Islet of Langerhans (tissue), 1 donor: ENCODE measurements around the gene PXYLP1.

ENCODE experiments used
- FAIRE-seq: peaks from one replicate; lab custom pipeline; 2011; peaks lifted over from hg19 to GRCh38; lab: Jason Lieb, UNC

Gene PXYLP1

DNA sequence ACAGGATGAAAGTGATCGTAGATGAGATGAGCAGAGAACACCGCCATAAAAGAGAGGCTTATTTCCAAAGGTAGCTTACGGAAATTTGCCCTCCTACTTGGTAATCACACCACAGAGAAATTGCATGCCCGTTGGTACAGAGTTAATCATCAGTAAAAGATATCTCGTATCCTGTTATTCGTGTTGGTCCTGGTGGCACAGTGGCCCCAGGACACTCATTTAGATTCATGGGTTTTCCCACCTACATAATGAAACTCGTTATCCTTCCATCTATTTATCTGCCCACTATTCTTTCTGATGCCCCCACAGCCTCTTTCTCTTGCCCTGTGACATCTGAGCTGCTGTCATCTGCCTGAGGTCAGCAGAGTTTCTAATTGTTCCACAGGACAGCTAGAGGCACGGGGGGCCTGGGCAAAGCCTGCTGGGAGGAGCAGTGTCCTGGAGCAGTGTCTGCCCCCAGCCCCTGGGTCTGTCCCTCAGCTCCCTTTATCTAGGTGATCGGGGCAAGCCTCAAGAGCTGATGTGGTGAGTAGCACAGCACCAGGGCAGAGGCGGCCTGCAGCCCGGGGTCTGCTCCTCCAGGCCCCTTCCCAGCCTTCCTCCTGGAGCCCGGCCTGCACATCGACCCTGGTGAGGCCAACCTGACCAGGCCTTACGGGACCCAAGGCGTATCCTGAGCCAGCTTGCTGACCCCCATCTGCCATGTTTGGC lies 42.2 kb downstream of the PXYLP1 start:
- no peak for FAIRE-seq

DNA sequence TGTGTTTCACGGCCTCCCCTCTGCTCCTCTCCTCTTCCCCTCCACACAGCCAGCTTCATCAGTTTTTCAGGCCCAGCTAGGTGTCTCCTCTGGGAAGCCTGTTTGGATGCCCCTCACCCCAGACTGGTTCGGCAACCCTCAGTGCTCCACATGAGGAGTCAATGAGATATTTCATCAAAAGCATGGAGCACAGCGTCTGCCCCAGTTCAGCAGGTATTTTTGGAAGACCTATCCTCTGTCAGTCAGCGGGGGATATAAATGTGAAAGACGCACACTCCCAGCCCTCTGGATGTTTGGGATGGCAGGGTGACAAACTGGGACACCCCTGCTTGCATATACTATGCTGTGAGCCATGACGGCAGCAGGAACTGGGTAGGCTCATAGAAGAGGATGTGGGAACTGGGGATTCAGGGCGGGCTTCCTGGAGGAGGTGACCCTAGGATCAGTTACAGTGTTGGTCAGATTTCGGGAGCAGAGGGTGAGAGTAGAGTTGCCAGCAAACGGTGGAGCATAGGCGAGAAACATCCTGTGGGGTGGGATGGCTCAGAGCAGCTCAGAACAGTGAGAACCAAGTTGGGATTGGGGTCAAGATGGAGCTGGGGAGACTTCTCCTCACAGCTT lies 42.9 kb downstream of the PXYLP1 start:
- FAIRE-seq = no peak

DNA sequence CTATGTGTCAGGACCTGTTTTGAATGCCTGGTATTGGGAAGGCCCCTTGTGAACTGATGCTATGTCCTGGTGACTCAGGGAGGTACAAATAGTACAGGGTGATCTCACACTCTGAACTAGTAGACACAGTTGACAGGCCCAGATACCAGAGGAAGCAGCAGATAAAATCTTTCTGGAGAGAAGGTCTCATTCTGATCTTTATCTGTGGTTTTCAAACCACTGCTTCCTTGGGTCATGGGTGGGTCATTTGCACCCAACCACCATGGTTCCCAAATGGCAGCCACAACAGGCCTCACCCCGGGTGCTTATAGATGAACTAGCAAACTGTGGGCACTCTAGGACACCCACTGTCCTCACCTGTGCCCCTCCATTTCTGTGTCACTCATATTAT lies 43.4 kb downstream of the PXYLP1 start:
- no peak for FAIRE-seq

DNA sequence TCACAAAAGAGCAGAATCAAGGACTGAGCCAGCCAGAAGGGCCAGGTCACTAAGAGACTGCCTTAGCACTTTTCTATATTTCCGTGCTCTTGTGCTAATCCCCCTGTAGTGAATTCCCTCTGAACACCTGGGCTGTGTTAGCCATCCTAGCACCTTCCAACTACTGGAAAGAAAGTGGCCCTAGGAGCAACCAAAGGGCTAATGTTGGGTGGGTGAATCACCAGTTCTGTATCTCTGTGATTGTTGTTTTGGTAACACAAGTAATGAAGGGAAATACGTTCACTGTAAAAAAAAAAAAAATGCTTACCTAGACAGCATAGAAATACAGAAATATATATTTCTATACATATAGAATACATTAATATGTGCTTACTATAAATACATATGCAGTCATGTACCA lies 43.9 kb downstream of the PXYLP1 start:
- FAIRE-seq = no peak

DNA sequence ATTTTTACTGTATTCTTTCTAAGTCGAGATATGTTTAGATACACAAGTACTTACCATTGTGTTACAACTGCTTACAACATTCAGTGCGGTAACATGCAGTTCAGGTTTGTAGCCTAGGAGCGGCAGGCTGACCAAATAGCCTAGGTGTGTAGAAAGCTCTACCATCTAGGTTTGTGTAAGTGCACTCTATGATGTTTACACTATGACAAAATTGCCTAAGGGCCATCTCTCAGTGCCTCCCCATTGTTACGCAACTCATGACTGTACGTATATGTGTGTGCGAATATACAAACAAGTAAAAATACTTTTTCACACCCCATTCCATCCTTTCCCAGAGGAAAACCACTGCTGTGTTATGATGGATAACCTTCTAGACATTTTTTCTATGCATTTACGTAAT lies 44.3 kb downstream of the PXYLP1 start:
- FAIRE-seq = no peak

DNA sequence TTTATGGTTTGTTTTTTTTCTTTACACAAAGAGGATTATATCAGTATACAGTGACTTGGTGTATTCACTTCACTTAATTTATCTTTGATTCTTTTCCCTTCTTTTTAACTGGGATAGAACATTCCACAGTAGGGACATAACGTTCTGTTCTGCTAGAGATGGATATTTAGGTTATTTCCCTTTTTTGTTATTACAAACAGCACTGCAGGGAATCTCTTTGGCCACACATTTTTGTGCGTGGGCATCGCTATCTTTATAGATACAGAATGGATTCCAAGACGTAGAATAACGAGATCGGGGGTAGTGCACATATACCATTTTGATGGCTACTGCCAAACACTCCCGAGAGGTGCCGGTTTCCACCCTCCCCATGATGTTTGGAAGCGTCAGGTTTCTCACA lies 44.8 kb downstream of the PXYLP1 start:
- no peak for FAIRE-seq

DNA sequence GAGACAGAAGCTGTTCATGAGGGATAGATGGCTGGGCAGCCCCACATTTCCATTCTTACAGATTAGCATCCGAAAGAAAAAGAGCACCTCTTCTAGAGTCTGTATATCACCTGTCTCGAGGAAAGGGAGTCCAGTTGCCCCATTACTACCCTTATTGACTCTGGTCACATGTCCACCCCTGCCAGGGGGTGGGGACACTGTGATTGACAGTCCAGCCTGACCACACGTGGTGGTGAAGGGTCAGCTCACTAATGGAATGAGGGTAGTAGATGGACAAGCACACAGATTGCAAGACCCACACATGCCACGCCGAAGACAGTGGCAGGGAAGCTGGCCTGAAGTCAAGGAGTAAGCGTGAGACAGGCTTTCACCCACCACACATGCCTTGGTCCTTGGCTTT lies 45.8 kb downstream of the PXYLP1 start:
- FAIRE-seq = no peak

DNA sequence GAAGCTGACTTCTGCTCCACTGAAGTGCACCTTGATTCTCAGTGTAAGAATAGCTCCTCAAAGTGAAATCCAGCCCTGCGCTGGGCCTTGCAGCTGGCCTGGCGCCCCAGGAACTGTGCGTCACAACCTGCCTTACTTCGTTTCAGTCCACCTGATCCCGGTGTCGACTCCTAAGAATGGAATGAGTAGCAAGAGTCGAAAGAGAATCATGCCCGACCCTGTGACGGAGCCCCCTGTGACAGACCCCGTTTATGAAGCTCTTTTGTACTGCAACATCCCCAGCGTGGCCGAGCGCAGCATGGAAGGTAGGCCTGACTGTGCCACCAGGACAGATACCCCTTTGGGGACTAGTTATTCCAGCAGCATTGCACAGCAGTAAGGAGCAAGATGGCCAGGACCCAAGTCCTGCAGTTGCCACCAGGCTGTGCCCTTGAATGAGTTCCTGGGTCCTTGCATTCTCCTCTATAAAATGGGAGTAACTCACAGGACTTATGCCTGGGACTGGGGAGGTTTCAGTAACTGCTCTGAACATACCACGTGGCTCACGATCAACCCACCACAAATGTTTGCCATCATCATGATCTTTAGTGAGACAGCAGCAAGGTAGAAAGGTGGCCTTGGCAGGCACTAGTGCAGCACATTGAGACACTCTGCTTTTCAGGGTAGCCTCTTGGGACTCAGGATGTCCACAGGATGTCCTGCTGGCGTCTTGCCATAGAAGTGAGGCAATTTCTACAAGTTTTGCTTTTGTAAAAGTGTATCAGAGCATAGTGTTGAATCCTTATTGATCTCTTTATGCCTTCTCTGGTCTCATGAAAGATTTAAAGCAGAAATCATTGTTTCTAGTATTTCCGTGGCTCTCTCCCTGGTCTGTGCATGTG lies 46.8 kb downstream of the PXYLP1 start:
- no peak for FAIRE-seq

DNA sequence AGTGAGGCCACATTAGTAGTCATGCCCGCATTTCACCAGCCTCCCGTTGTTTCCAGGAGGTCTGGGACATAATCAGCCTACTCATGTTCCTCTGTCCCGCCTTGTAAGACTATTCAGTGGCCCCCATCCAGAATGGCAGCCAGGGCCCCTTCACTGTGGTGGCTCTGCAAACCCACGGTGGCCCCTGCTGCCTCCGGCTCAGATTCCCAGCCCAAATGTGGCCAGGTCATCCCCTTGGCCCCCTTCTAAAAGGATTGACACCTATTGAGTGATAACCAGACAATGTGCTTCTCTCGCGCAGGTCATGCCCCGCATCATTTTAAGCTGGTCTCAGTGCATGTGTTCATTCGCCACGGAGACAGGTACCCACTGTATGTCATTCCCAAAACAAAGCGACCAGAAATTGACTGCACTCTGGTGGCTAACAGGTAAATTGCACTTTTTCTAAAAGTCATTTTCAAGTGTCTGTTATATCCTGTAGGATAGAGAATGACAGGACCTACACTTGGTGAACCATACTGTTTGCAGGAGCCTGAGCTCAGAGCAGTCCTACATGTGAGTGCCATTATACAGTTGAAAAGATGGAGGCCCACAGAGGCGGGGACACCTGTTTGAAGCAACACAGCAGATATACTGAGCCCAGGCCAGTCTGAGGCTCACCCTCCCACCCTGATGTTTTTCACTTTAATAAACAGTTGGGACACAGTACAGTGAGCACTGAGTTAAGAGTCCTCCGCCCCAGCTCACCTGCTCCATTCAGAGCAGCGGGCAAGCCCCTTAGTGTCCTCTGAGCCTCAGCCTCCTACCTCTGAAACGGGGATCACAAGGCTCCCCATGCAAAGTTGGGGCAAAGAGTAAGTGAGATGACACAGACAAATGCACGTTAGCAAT lies 47.7 kb downstream of the PXYLP1 start:
- FAIRE-seq = peak; percentile 71

DNA sequence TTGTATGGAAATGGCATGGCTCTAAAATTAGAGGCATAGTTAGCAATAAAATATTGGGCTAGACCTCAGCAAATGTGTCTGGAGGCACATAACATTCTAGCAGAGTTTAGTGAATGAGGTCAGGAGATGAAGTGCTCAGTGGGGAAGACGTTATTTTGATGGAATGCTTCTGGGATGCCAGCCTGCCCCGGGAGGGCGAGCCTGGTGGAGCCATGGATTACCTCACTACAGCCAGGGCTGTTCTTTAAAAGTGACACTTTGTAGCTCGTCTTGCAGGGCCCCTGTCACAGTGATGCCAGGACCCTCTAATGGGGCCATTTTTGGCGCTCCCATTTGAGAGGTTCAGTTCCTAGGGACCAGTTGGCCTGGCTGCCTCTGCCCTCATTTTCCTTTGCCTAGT lies 48.5 kb downstream of the PXYLP1 start:
- FAIRE-seq = no peak

DNA sequence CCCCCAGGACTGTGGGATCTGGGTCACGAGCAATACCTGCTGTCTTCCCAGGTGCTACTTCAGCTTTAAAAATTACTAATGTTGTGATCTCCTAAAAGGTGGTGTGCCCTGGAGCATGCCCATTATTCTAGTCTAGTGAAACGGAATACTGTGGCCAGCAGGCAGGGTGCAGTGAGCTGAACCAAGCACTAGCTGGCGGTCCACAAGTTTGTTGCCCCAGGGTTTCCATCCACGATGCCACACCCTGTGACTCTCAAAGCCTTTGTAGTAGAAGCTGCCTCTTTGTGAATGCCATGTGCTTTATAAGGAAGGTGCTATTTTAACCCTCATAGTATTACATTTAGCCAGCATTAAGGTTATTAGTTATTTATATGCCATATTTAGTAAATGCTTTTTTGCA lies 49.1 kb downstream of the PXYLP1 start:
- no peak for FAIRE-seq

DNA sequence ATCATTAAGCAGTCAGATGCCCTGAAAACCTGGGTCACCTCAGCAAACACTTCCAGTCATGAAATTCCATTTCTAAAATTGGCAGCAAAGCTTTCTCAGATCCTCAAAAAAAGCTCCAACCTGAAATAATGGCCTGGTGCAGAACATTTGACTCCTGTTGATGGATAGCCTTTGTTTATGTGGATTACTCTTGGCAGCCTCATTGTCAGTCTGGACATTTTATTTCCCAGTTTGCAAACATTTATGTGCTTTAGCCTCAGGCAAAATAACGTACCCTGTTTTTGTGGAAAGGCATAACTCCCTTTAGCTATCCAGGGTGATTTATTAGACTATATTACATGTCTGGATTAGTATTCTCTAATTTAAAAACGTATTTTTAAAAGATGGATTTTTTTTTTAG lies 53.9 kb downstream of the PXYLP1 start:
- no peak for FAIRE-seq

DNA sequence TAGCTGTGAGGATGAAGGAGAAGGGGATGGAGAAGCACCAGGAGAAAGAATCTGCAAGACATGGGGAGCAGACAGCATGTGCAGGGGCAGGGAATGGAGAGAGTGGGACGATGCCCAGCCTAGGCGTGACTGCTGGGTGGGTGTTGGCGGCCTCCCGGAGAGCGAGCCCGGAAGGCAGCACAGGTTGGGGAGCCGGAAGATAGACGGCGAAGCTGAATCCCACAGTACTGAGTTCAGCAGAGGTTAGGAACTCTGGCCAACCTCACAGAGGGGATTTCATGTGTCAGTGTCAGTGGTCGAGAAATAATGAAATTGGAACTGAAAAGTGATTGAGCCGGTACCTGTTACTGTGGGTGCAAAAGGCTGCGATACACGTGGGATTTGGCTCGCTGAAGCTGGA lies 55.2 kb downstream of the PXYLP1 start:
- no peak for FAIRE-seq

DNA sequence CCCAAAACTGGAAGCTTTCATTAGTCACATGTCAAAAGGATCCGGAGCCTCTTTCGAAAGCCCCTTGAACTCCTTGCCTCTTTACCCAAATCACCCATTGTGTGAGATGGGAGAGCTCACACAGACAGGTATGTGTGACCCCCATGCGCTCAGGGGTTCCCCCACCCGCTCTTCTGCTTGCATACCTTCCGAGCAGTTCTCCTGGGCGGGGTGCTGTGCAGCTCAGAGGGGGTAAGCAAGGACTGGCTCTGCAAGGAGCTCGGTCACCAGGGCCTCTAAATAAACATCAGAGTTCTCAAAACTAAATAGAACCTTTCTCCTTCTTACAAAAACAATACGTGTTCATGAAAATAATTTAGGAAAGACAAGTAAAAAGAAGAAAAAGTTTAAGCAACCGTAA lies 55.7 kb downstream of the PXYLP1 start:
- no peak for FAIRE-seq

DNA sequence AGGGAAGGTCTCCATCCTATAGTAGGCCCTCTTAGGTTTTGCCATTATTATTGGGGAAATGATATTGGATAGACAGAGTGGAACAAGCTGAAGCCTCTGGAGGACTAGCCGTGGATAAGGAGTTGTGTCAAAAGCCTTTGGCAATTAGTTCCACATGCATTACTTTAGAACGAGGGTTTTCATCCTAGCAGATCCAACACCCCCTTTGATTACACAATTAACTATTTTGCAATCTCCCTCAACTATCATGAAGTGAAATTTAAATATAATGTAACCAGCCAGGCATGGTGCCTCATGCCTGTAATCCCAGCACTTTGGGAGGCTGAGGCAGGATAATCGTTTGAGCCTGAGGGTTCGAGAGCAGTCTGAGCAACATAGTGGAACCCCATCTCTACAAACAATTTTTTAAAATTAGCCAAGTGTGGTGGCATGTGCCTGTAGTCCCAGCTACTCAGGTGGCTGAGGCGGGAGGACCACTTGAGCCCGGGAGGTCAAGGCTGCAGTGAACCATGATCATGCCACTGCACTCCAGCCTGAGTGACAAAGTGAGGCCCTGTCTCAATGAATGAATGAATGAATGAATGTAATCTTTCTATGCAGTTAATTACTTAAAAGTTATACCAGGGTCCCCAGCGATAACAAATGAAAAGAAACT lies 56.8 kb downstream of the PXYLP1 start:
- no peak for FAIRE-seq

DNA sequence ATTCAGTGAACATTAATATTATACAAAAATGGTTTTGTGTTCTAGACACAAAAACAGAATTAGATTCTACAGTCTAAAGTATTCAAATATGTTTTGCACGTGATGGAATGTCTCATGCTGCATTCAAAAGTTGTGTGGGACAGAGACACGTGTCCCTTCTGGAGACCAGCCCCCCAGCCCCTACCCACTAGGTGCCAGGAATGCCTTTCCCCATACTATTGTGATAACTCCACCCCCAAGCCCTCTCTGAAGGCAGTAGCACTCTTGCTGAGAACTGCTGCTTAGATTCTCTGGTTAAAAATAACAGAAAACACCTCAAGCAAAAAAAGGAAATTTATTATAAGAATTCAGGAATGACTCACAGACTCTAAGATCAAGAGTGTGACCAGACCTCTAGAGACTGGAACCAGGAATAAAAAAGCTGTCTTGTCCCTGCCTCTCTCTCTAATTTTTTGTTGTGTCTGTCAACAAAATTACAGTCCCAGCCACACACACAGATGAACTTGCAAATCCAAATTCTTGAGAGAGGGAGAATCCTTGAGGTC lies 57.7 kb downstream of the PXYLP1 start:
- FAIRE-seq = no peak

DNA sequence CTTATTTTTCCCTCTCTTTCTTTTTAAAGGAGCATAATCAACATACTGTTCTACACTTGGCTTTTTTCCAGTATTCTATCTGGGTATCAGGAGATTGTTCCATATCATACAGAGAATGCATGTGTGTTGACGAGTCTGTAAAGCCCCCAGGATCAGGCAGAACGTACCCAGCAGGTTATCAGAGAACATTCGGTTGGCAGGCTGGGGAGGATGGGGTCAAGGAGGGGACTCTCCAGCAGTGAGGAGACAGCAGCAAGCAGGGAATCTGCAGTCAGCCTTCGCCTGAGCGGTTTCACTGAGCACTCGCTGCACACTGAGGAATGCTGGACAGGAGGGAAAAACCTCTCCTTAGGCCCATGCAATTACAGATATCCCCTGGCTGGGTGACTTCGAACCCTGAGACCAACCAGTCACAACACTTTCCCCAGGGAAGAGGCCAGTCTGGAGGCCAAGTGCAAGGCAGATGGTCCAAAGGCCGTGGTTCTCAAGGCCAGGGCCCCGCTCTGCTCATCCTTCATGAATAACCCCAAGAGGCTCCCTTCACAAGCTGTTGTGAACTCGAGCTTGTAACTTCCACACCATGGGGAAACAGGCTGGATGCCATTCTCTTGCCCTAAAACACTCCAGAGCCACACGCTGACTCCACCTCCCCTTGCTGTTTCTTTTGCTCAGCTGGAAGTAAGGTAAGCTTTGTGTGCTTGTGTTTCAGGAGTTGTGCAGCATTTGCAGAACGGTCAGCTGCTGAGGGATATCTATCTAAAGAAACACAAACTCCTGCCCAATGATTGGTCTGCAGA lies 60.1 kb downstream of the PXYLP1 start:
- no peak for FAIRE-seq

DNA sequence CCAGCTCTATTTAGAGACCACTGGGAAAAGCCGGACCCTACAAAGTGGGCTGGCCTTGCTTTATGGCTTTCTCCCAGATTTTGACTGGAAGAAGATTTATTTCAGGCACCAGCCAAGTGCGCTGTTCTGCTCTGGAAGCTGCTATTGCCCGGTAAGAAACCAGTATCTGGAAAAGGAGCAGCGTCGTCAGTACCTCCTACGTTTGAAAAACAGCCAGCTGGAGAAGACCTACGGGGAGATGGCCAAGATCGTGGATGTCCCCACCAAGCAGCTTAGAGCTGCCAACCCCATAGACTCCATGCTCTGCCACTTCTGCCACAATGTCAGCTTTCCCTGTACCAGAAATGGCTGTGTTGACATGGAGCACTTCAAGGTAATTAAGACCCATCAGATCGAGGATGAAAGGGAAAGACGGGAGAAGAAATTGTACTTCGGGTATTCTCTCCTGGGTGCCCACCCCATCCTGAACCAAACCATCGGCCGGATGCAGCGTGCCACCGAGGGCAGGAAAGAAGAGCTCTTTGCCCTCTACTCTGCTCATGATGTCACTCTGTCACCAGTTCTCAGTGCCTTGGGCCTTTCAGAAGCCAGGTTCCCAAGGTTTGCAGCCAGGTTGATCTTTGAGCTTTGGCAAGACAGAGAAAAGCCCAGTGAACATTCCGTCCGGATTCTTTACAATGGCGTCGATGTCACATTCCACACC lies 60.9 kb downstream of the PXYLP1 start:
- FAIRE-seq = no peak

DNA sequence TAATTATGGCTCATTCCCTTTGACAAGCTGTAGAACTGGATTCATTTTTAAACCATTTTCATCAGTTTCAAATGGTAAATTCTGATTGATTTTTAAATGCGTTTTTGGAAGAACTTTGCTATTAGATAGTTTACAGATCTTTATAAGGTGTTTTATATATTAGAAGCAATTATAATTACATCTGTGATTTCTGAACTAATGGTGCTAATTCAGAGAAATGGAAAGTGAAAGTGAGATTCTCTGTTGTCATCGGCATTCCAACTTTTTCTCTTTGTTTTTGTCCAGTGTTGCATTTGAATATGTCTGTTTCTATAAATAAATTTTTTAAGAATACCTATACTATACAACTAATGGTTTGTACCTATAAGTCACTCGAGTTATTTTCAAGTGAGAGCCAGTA lies 62.7 kb downstream of the PXYLP1 start:
- FAIRE-seq = no peak

DNA sequence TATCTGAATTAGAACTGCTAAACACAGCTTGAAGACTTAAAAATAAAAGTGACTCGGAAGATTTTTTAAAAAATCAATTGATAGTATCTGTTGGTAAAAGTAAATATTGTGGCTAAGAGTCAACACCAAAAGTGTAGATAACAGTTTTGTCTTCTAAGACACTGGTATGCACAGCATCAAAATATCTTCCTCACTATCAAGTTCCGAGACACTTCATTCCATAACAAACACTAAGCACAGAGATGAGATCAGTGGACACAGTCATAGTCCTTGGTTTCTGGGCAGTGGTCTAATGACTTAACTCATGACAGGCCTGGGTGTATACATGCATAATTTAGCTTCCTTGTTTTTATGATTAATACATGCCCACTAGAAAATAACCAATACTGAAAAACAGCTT lies 63.2 kb downstream of the PXYLP1 start:
- FAIRE-seq = no peak
